ENCODE results near the gene ZNF418.
"Not testable (repeated sequence)": the region's sequence is repeated elsewhere in the genome, so short reads cannot be mapped to it uniquely, and the experiment has no call there.

The ZNF418 gene

DNA sequence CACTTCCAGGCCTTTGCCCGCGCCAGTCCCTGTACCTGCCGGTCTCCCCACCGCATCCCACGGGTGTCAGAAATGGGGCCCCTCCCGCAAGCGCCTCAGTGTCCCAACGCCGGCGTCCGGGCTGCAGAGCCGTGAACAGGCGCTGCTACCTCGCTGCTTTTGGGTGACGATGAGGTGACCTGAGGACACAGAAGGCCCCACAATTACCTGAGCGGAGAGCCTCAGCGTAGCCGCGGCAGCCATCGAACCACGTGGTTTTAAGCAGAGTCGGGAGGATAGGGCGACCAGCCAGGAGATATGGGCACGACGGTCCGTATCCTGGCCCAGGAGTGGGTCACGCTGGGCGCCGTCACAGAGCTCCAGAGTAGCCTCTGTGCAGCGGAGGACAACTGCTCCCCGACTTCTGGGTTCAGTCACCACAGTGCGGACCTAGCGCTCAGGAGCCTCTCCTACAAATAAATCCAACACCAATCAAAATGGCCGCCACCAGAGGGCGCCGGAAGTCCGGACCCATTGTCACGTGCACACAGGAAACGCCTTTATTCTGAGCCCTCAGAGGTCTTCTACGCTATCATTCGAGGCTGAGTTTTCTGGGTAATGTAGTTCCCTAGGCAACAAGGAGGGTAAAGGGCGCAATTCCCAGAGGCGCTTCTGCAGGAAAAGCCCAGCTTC, 46.5 kb downstream of the ZNF418 start, which contains the start of gene ZNF814:
ZNF814 (minus strand) TSS at position 478 of the 672 bp plus-strand sequence; CDS start at position 243, 235 bp downstream.
- peak; percentile 66 to 68 for DNase-seq

DNA sequence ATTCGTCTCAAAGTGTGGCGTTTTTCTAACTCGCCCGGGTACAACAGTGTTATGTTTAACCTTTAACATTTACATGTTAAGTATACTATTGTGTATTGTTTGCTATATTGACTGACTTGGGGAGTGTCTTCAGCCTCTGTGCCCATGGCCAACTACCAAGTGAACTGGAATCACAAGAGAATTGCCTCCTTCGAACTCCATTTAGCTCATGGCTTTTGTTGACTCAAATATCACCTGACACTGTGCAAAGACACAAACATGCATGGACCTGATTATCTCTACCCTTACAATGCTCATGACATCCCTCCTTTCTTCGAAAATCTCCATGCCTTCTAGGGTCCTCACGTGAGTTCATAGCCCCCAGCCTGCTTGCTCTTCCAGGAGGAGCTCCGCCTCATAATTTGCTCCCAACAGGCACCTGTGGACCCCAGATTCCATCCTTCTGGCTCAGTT, 47.1 kb downstream of the ZNF418 start:
- DNase-seq, result no peak

DNA sequence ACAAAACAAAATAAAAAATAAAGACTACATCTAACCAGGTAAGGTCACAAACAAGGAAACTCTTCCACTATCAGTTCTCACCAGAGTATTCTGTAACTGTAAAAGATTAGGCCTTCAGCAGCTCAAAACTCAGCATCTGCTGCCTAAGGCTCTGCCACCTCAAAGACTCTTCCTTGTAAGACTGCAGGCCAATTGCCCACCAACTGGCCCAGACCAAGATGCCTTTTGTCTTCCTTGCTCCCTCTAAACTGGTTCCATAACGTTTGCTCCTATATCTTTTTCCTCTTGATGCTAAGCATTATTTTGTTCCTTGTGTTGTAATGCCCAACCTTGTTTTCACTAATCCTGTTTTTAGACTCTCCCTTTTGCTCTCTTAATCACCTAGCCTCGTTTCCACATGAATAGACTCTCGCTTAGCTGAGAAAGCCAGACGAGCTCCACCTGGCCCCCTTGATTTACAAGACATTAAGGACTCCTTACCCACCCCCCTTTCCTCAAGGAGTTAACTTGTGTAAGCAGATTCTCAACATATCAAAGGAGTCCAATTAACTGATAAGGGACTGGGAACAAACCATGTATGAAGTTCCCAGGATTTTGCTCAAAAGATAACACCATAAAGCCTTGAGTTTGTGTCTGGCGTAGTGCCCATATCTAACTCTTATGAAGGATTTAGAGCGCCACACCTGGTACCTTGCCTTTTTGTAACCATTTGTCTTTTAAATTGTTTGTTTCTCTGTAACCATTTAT, 47.8 kb downstream of the ZNF418 start:
- no peak for DNase-seq

DNA sequence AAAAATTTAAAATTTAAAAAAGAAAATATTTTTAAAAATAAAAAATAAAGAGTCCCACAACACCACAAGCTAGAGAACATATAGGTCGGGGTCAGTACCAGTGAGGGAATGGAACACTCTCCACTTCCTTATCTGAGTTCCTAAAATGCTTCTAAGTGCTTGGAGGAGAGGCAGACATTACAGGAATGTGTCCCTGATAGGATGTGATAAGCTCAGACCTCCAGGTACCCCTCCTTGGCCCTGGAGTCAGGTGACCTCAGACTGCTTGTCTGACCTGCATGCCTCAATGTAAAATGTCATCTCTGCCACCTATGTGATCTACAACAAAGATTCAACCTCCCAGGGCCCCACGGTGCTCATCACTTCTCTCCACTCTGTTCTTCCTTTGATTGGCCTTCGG, 49.2 kb downstream of the ZNF418 start:
- no peak for DNase-seq

DNA sequence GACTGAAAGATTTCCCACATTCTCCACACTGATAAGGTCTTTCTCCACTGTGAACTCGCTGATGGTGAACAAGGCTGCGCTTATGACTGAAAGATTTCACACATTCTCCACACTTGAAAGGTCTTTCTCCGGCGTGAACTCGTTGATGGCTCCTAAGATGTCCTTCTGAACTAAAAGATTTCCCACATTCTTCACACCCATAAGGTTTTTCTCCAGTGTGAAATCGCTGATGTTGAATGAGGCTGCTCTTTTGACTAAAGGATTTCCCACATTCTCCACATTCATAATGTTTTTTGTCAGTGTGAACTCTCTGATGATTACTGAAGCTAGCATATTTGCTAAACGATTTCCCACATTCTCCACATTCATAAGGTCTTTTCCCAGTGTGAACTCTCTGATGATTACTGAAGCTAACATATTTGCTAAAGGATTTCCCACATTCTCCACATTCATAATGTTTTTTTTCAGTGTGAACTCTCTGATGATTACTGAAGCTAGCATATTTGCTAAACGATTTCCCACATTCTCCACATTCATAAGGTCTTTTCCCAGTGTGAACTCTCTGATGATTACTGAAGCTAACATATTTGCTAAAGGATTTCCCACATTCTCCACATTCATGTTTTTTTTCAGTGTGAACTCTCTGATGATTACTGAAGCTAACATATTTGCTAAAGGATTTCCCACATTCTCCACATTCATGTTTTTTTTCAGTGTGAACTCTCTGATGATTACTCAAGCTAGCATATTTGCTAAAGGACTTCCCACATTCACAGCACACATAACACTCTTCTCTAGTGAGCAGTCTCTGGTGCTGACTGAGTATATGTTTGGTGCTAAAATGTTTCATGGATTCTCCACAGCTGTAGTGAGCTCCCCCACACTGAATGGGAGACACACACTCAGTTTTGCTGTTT, 61.1 kb downstream of the ZNF418 start:
- DNase-seq, result not testable (repeated sequence)

DNA sequence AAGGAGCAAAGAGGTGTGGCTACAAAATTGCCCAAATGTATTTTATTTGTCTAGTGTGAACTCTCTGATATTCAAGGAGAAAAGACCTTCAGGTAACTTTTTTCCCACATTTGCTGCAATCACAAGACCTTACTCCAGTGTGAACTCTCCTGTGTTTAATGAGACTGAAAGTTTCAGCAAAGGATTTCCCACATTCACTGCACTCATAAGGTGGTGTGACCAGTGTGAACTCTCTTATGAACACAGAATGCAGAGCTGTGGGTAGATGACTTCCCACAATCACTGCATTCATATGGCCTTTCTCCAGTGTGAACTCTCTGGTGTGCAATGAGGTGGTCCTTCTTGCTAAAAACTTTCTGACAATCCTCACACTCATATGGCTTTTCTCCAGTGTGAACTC, 62.8 kb downstream of the ZNF418 start:
- no peak for DNase-seq

All from SW 1271 (cell line).